SK-N-MC (cell line): ENCODE measurements around the gene DCLK2.

Source experiments
- DNase-seq: peaks from one replicate; pipeline ENCODE4 v3.0.0-alpha.2; 2011; ENCODE audit warnings: low read depth, low spot score
- H3K27ac ChIP-seq: fragments of 200-600 bp; sonication (generic); 2 replicates; pipeline ENCODE4 v1.5.1; 2016; ENCODE audit warnings: mixed run types
- H3K36me3 ChIP-seq: fragments of 200-600 bp; sonication (generic); 2 replicates; pipeline ENCODE4 v1.6.1; 2017; ENCODE audit warnings: antibody characterized with exemption, low read length, mixed read lengths; ENCODE audit not compliant: insufficient read depth
- H3K4me3 ChIP-seq: fragments of 200-600 bp; sonication (generic); 2 replicates; pipeline ENCODE4 v1.5.1; 2016
- H3K9ac ChIP-seq: fragments of 200-600 bp; sonication (generic); 2 replicates; pipeline ENCODE4 v1.8.0; 2017; ENCODE audit warnings: mixed run types, mixed read lengths; ENCODE audit not compliant: insufficient read length
- H3K9me3 ChIP-seq: fragments of 200-600 bp; sonication (generic); 2 replicates; pipeline ENCODE4 v1.6.1; 2017; ENCODE audit warnings: low read depth, mild to moderate bottlenecking, antibody characterized with exemption, low read length, moderate library complexity, mixed read lengths
- EZH2 ChIP-seq: fragments of 200-600 bp; sonication (generic); IDR thresholded peaks from one replicate; pipeline ENCODE4 v1.6.1; 2017; ENCODE audit warnings: antibody characterized with exemption
- FOXP2 ChIP-seq: optimal IDR thresholded peaks from 2 replicates; pipeline ENCODE3; 2011; ENCODE audit warnings: mild to moderate bottlenecking, moderate library complexity; ENCODE audit not compliant: insufficient read depth; ENCODE audit errors: extremely low read length, control extremely low read depth
- POLR2AphosphoS5 ChIP-seq: IDR thresholded peaks from 2 replicates; pipeline ENCODE4 v1.6.1; 2012; ENCODE audit warnings: mild to moderate bottlenecking, low read depth, low read length, borderline replicate concordance

The DCLK2 gene

DNA sequence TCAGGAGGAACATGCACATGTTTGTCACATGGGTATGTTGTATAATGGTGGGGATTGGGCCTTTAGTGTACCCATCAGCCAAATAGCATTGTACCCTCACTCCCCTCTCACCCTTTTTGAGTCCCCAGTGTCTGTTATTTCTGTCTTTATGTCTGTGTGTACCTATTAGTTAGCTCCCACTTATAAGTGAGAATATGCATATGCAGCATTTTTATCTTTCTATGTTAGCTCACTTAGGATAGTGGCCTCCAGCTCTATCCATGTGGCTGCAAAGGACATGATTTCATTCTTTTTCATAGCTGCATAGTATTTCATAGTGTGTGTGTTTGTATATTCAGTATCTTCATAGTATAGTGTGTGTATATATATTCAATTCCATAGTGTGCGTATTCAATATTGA is 64.6 kb downstream of the DCLK2 start:
- TF ChIP-seq EZH2 (no peak), POLR2AphosphoS5 (no peak), FOXP2 (no peak)
- H3K9me3 ChIP-seq = no peaks in the 10 kb centered on the region; the same call in 1 of the 2 replicates
- no peak for DNase-seq
- no peak overlapping the region for H3K27ac ChIP-seq
- no peak overlapping the region for H3K9ac ChIP-seq
- H3K4me3 ChIP-seq = no peak overlapping the region
- H3K36me3 ChIP-seq = no peaks in the 10 kb centered on the region

- Histone ChIP-seq H3K9me3 (no peaks in the 10 kb centered on the region; the same call in 1 of the 2 replicates), H3K4me3 (no peak overlapping the region), H3K36me3 (no peaks in the 10 kb centered on the region), H3K27ac (no peak overlapping the region), H3K9ac (no peak overlapping the region)
- no peak for TF ChIP-seq EZH2
- TF ChIP-seq FOXP2 = no peak
- no peak for TF ChIP-seq POLR2AphosphoS5
- no peak for DNase-seq
Observed at GRCh38 chr4:150145090-150145945, 67.1 kb downstream of the DCLK2 start.

- DNase-seq = peak; percentile 58
- TF ChIP-seq EZH2 (no peak), POLR2AphosphoS5 (no peak), FOXP2 (no peak)
- Histone ChIP-seq H3K9ac (no peak overlapping the region), H3K36me3 (no peaks in the 10 kb centered on the region), H3K9me3 (no peaks in the 10 kb centered on the region; the same call in 1 of the 2 replicates), H3K27ac (no peak overlapping the region), H3K4me3 (no peak overlapping the region)
Observed at GRCh38 chr4:150145946-150146340, 67.7 kb downstream of the DCLK2 start.

DNA sequence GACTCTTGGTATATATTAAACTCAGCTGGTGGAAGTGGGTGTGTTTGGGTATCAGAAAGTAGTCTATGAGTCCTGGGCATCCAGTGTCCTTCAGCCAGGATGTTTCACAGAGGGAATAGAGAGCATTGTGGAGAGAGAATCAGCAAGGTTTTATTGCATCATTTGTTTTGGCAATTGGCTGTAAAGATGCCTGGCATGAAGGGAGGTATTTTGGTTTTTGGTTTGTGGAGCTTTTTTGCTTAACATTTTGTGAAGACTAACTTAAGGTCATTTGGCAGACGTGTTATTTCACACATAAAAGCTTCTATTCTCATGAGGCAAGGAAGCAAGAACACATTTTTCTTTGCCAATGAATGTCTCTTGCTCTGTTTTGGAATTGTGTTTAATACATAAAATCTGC is 71.1 kb downstream of the DCLK2 start:
- Histone ChIP-seq H3K27ac (no peak overlapping the region), H3K4me3 (no peak overlapping the region), H3K9ac (no peak overlapping the region), H3K36me3 (no peaks in the 10 kb centered on the region), H3K9me3 (no peaks in the 10 kb centered on the region)
- DNase-seq = no peak
- TF ChIP-seq EZH2 = no peak

GRCh38 chr4:150150629-150151062 is 72.4 kb downstream of the DCLK2 start:
- no peak for DNase-seq
- no peak overlapping the region for H3K27ac ChIP-seq
- TF ChIP-seq EZH2 (no peak), FOXP2 (no peak), POLR2AphosphoS5 (no peak)
- no peaks in the 10 kb centered on the region for H3K36me3 ChIP-seq
- no peak overlapping the region for H3K9ac ChIP-seq
- no peaks in the 10 kb centered on the region for H3K9me3 ChIP-seq
- H3K4me3 ChIP-seq = no peak overlapping the region

DNA sequence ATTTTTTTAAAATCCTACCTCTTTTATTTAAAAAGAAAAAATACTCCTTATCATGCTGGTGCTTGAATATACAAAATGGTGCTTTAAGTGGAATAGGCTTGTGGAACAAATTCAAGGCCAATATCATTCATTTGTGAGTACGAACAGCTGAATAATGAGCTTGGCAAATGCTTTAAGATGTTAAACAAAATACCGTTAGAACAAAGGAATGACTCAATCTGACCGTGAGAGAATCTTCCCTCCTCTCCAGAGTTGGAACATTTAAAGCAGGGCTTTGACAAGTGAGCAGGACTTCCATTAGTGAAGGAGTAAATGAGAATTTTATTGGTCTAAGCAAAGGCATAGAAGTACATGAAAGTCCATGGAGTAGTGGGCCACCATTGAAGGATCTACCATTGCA is 74.5 kb downstream of the DCLK2 start:
- Histone ChIP-seq H3K9ac (no peak overlapping the region), H3K9me3 (no peaks in the 10 kb centered on the region), H3K4me3 (no peak overlapping the region), H3K27ac (no peak overlapping the region), H3K36me3 (no peaks in the 10 kb centered on the region)
- DNase-seq = no peak
- no peak for TF ChIP-seq EZH2
- no peak for TF ChIP-seq POLR2AphosphoS5
- TF ChIP-seq FOXP2 = no peak

DNA sequence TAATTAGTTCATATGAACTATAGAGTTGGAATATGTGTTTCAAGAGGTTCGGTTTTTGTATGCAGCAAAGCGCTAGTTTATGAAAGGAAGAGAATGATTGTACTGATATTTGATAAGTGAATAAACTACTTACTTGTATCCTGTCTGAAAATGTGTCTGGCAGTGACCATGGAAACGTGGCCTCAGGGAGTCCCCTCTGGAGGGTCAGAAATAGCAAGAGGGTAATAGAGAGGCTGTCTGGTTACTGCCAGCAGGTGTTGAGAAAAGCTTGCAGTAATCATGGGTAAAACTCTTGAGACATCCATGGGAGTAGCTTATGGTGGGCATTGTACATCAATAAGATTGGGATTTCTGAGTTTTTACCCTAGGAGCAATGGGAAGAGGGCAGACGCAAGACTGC is 77.1 kb downstream of the DCLK2 start:
- Histone ChIP-seq H3K4me3 (no peak overlapping the region), H3K9me3 (no peaks in the 10 kb centered on the region), H3K36me3 (no peaks in the 10 kb centered on the region), H3K27ac (no peak overlapping the region), H3K9ac (no peak overlapping the region)
- TF ChIP-seq POLR2AphosphoS5 = no peak
- no peak for TF ChIP-seq FOXP2
- TF ChIP-seq EZH2 = no peak
- DNase-seq = no peak

DNA sequence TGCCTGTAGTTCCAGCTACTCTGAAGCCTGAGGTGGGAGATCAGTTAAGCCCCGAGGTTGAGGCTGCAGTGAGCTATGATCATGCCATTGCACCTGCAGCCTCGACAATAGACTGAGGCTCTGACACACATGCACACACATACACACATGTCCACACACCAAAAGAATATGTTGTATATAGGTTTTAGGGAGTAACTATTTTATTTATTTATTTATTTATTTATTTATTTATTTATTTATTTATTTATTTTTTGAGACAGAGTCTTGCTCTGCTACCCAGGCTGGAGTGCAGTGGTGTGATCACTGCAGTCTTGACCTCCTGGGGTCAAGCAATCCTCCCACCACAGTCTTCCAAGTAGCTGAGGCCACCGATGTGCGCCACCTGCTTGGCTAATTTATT is 78.3 kb downstream of the DCLK2 start:
- no peak for TF ChIP-seq EZH2
- no peak for TF ChIP-seq POLR2AphosphoS5
- TF ChIP-seq FOXP2 = no peak
- no peak overlapping the region for H3K9ac ChIP-seq
- H3K36me3 ChIP-seq = no peaks in the 10 kb centered on the region
- DNase-seq = no peak
- H3K4me3 ChIP-seq = no peak overlapping the region
- H3K9me3 ChIP-seq = no peaks in the 10 kb centered on the region
- no peak overlapping the region for H3K27ac ChIP-seq

DNA sequence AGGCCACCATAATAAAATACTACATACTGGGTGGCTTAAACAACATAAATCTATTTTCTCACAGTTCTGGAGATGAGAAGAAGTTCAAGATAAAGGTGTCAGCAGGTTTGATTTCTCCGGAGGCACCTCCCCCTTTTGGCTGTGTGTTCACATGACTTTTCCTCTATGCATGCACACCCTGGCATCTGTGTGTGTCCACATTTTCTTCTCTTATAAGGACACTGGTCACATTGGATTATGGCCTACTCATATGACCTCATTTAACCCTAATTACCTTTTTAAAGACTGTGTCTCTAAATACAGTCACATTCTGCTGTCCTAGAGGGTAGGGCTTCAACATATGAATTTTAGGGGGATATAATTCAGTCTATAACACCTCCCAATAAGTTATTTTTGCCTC is 79.8 kb downstream of the DCLK2 start:
- no peak overlapping the region for H3K9ac ChIP-seq
- DNase-seq = no peak
- H3K27ac ChIP-seq = no peak overlapping the region
- TF ChIP-seq EZH2 (no peak), POLR2AphosphoS5 (no peak), FOXP2 (no peak)
- no peak overlapping the region for H3K4me3 ChIP-seq
- no peaks in the 10 kb centered on the region for H3K36me3 ChIP-seq
- H3K9me3 ChIP-seq = no peaks in the 10 kb centered on the region
